ENCODE measurements around the gene CCM2.

Gene CCM2

GRCh38 chr7:44999245-45000092 lies 532 bp upstream of the CCM2 start:
- H3K27ac ChIP-seq (ENCODE audit: low read depth, low read length): peak overlapping the region; percentile 85
- no peaks in the 10 kb centered on the region for H3K27me3 ChIP-seq (ENCODE audit: control insufficient read depth in 5 of 5, insufficient read depth in 4 of 5, low read length in 5 of 5)
- H3K4me3 ChIP-seq (ENCODE audit: low read depth in 1 of 5, low read length in 5 of 5): peak overlapping the region; percentile 73 to 94 (median 75)
- peaks cover 3 to 27% (median 19%) of the 10 kb centered on the region in 5 donors for H3K4me1 ChIP-seq (ENCODE audit: control insufficient read depth in 5 of 5, insufficient read depth in 5 of 5, low read length in 5 of 5)
- no peaks in the 10 kb centered on the region for H3K9me3 ChIP-seq (ENCODE audit: control insufficient read depth in 5 of 5, low read length in 5 of 5)
- no peaks in the 10 kb centered on the region for H3K36me3 ChIP-seq (ENCODE audit: control insufficient read depth in 5 of 5, insufficient read depth in 5 of 5, low read length in 5 of 5)
- peak overlapping the region; percentile 44 to 78 (median 70) for H3K9ac ChIP-seq (ENCODE audit: low read length in 5 of 5)

GRCh38 chr7:45001138-45001694 lies 1.2 kb downstream of the CCM2 start:
- Histone ChIP-seq H3K27ac (ENCODE audit: low read depth, low read length) (peak overlapping the region; percentile 79), H3K4me1 (ENCODE audit: control insufficient read depth in 5 of 5, insufficient read depth in 5 of 5, low read length in 5 of 5) (peaks cover 3 to 27% (median 19%) of the 10 kb centered on the region in 5 donors), H3K27me3 (ENCODE audit: control insufficient read depth in 5 of 5, insufficient read depth in 4 of 5, low read length in 5 of 5) (no peaks in the 10 kb centered on the region), H3K36me3 (ENCODE audit: control insufficient read depth in 5 of 5, insufficient read depth in 5 of 5, low read length in 5 of 5) (peaks cover 0 to 5% (median 0%) of the 10 kb centered on the region in 5 donors), H3K9me3 (ENCODE audit: control insufficient read depth in 5 of 5, low read length in 5 of 5) (no peaks in the 10 kb centered on the region), H3K9ac (ENCODE audit: low read length in 5 of 5) (peak overlapping the region; percentile 66 to 93 (median 75)), H3K4me3 (ENCODE audit: low read depth in 1 of 5, low read length in 5 of 5) (peak overlapping the region; percentile 65 to 92 (median 81))

GRCh38 chr7:45001826-45002225 lies 1.8 kb downstream of the CCM2 start:
- Histone ChIP-seq H3K36me3 (ENCODE audit: control insufficient read depth in 5 of 5, insufficient read depth in 5 of 5, low read length in 5 of 5) (peaks cover 0 to 7% (median 0%) of the 10 kb centered on the region in 5 donors), H3K4me3 (ENCODE audit: low read depth in 1 of 5, low read length in 5 of 5) (peak overlapping the region in 2 of 5 donors; percentile 77 to 81), H3K4me1 (ENCODE audit: control insufficient read depth in 5 of 5, insufficient read depth in 5 of 5, low read length in 5 of 5) (peaks cover 3 to 27% (median 19%) of the 10 kb centered on the region in 5 donors), H3K9me3 (ENCODE audit: control insufficient read depth in 5 of 5, low read length in 5 of 5) (no peaks in the 10 kb centered on the region), H3K27ac (ENCODE audit: low read depth, low read length) (no peak overlapping the region), H3K9ac (ENCODE audit: low read length in 5 of 5) (peak overlapping the region in 3 of 5 donors; percentile 36 to 93 (median 69)), H3K27me3 (ENCODE audit: control insufficient read depth in 5 of 5, insufficient read depth in 4 of 5, low read length in 5 of 5) (no peaks in the 10 kb centered on the region)

- no peaks in the 10 kb centered on the region for H3K27me3 ChIP-seq (ENCODE audit: control insufficient read depth in 5 of 5, insufficient read depth in 4 of 5, low read length in 5 of 5)
- peaks cover 0 to 12% (median 3%) of the 10 kb centered on the region in 5 donors for H3K36me3 ChIP-seq (ENCODE audit: control insufficient read depth in 5 of 5, insufficient read depth in 5 of 5, low read length in 5 of 5)
- H3K27ac ChIP-seq (ENCODE audit: low read depth, low read length): no peak overlapping the region
- no peaks in the 10 kb centered on the region for H3K9me3 ChIP-seq (ENCODE audit: control insufficient read depth in 5 of 5, low read length in 5 of 5)
- H3K4me3 ChIP-seq (ENCODE audit: low read depth in 1 of 5, low read length in 5 of 5): no peak overlapping the region
- H3K9ac ChIP-seq (ENCODE audit: low read length in 5 of 5): no peak overlapping the region
- H3K4me1 ChIP-seq (ENCODE audit: control insufficient read depth in 5 of 5, insufficient read depth in 5 of 5, low read length in 5 of 5): peaks cover 3 to 23% (median 16%) of the 10 kb centered on the region in 5 donors
These were observed 3.8 kb downstream of the CCM2 start for GRCh38 chr7:45003789-45004188.

GRCh38 chr7:45007106-45007505 lies 7.1 kb downstream of the CCM2 start:
- no peak overlapping the region for H3K4me3 ChIP-seq (ENCODE audit: low read depth in 1 of 5, low read length in 5 of 5)
- H3K9ac ChIP-seq (ENCODE audit: low read length in 5 of 5): no peak overlapping the region
- peaks cover 0 to 13% (median 3%) of the 10 kb centered on the region in 5 donors for H3K4me1 ChIP-seq (ENCODE audit: control insufficient read depth in 5 of 5, insufficient read depth in 5 of 5, low read length in 5 of 5)
- H3K27me3 ChIP-seq (ENCODE audit: control insufficient read depth in 5 of 5, insufficient read depth in 4 of 5, low read length in 5 of 5): no peaks in the 10 kb centered on the region
- peaks cover 0 to 12% (median 3%) of the 10 kb centered on the region in 5 donors for H3K36me3 ChIP-seq (ENCODE audit: control insufficient read depth in 5 of 5, insufficient read depth in 5 of 5, low read length in 5 of 5)
- H3K9me3 ChIP-seq (ENCODE audit: control insufficient read depth in 5 of 5, low read length in 5 of 5): no peaks in the 10 kb centered on the region
- no peak overlapping the region for H3K27ac ChIP-seq (ENCODE audit: low read depth, low read length)

- no peaks in the 10 kb centered on the region for H3K9me3 ChIP-seq (ENCODE audit: control insufficient read depth in 5 of 5, low read length in 5 of 5)
- peaks cover 0 to 12% (median 5%) of the 10 kb centered on the region in 5 donors for H3K36me3 ChIP-seq (ENCODE audit: control insufficient read depth in 5 of 5, insufficient read depth in 5 of 5, low read length in 5 of 5)
- no peak overlapping the region for H3K9ac ChIP-seq (ENCODE audit: low read length in 5 of 5)
- no peak overlapping the region for H3K4me3 ChIP-seq (ENCODE audit: low read depth in 1 of 5, low read length in 5 of 5)
- no peaks in the 10 kb centered on the region for H3K27me3 ChIP-seq (ENCODE audit: control insufficient read depth in 5 of 5, insufficient read depth in 4 of 5, low read length in 5 of 5)
- H3K4me1 ChIP-seq (ENCODE audit: control insufficient read depth in 5 of 5, insufficient read depth in 5 of 5, low read length in 5 of 5): peaks cover 0 to 11% (median 0%) of the 10 kb centered on the region in 5 donors
- H3K27ac ChIP-seq (ENCODE audit: low read depth, low read length): no peak overlapping the region
These were observed 7.7 kb downstream of the CCM2 start for GRCh38 chr7:45007571-45008328.

GRCh38 chr7:45013465-45013967 lies 13.5 kb downstream of the CCM2 start:
- H3K9ac ChIP-seq (ENCODE audit: low read length in 5 of 5): no peak overlapping the region
- no peak overlapping the region for H3K4me3 ChIP-seq (ENCODE audit: low read depth in 1 of 5, low read length in 5 of 5)
- H3K4me1 ChIP-seq (ENCODE audit: control insufficient read depth in 5 of 5, insufficient read depth in 5 of 5, low read length in 5 of 5): peaks cover 3 to 22% (median 15%) of the 10 kb centered on the region in 5 donors
- no peaks in the 10 kb centered on the region for H3K9me3 ChIP-seq (ENCODE audit: control insufficient read depth in 5 of 5, low read length in 5 of 5)
- H3K27me3 ChIP-seq (ENCODE audit: control insufficient read depth in 5 of 5, insufficient read depth in 4 of 5, low read length in 5 of 5): no peaks in the 10 kb centered on the region
- no peak overlapping the region for H3K27ac ChIP-seq (ENCODE audit: low read depth, low read length)
- H3K36me3 ChIP-seq (ENCODE audit: control insufficient read depth in 5 of 5, insufficient read depth in 5 of 5, low read length in 5 of 5): peaks cover 0 to 4% (median 0%) of the 10 kb centered on the region in 5 donors

- Histone ChIP-seq H3K36me3 (ENCODE audit: control insufficient read depth in 5 of 5, insufficient read depth in 5 of 5, low read length in 5 of 5) (peaks cover 0 to 5% (median 3%) of the 10 kb centered on the region in 5 donors), H3K9me3 (ENCODE audit: control insufficient read depth in 5 of 5, low read length in 5 of 5) (no peaks in the 10 kb centered on the region), H3K4me1 (ENCODE audit: control insufficient read depth in 5 of 5, insufficient read depth in 5 of 5, low read length in 5 of 5) (peaks cover 3 to 22% (median 20%) of the 10 kb centered on the region in 5 donors), H3K27me3 (ENCODE audit: control insufficient read depth in 5 of 5, insufficient read depth in 4 of 5, low read length in 5 of 5) (no peaks in the 10 kb centered on the region), H3K9ac (ENCODE audit: low read length in 5 of 5) (peak overlapping the region in 2 of 5 donors; percentile 8 to 56), H3K27ac (ENCODE audit: low read depth, low read length) (no peak overlapping the region), H3K4me3 (ENCODE audit: low read depth in 1 of 5, low read length in 5 of 5) (no peak overlapping the region)
These were observed 15.3 kb downstream of the CCM2 start for GRCh38 chr7:45015313-45015712.

GRCh38 chr7:45017253-45017652 lies 17.3 kb downstream of the CCM2 start:
- no peak overlapping the region for H3K4me3 ChIP-seq (ENCODE audit: low read depth in 1 of 5, low read length in 5 of 5)
- no peak overlapping the region for H3K9ac ChIP-seq (ENCODE audit: low read length in 5 of 5)
- no peak overlapping the region for H3K27ac ChIP-seq (ENCODE audit: low read depth, low read length)
- H3K4me1 ChIP-seq (ENCODE audit: control insufficient read depth in 5 of 5, insufficient read depth in 5 of 5, low read length in 5 of 5): peaks cover 3 to 35% (median 29%) of the 10 kb centered on the region in 5 donors
- no peaks in the 10 kb centered on the region for H3K27me3 ChIP-seq (ENCODE audit: control insufficient read depth in 5 of 5, insufficient read depth in 4 of 5, low read length in 5 of 5)
- H3K9me3 ChIP-seq (ENCODE audit: control insufficient read depth in 5 of 5, low read length in 5 of 5): no peaks in the 10 kb centered on the region
- H3K36me3 ChIP-seq (ENCODE audit: control insufficient read depth in 5 of 5, insufficient read depth in 5 of 5, low read length in 5 of 5): peaks cover 0 to 5% (median 3%) of the 10 kb centered on the region in 5 donors

All from subcutaneous abdominal adipose tissue (tissue), 5 donors.